Omental fat pad (tissue), 4 donors: ENCODE results near the gene HNRNPUL1. TPM values are rescaled to one million over a fixed set of nuclear protein-coding genes. Genes with fewer than 3 reads are reported as not detected.
A peak's percentile ranks its signal among the peaks of the same experiment; 100 is the strongest.

Experiments
- ATAC-seq: fragments of 150-250 bp; one replicate; pipeline ENCODE4 v1.9.1; 2016; ENCODE audit warnings: mild to moderate bottlenecking, moderate library complexity; ENCODE audit not compliant: low FRiP score
- DNase-seq: peaks from one replicate; pipeline ENCODE4 v3.0.0-alpha.2; 2019; ENCODE audit warnings: low spot score
- total RNA-seq, 4 donors: library from RNA; depleted of rRNA; stranded (reverse); fragments of >200 nt; gene quantifications; one replicate each; pipeline ENCODE4 v1.1.0, GENCODE V29; 2016
- TF ChIP-seq, protein P1 (sequence below), 3 donors: fragments of 450-650 bp; IDR thresholded peaks; one replicate each; pipeline ENCODE4 v1.5.1; 2016 to 2017; ENCODE audit warnings: antibody characterized with exemption in 3 of 3, mild to moderate bottlenecking in 3 of 3, moderate library complexity in 2 of 3

The HNRNPUL1 gene
- total RNA-seq: 100 to 1,000 TPM in 3 of 4 donors, 10 to 100 TPM in 1; 92.5 to 173 (median 117) TPM

DNA sequence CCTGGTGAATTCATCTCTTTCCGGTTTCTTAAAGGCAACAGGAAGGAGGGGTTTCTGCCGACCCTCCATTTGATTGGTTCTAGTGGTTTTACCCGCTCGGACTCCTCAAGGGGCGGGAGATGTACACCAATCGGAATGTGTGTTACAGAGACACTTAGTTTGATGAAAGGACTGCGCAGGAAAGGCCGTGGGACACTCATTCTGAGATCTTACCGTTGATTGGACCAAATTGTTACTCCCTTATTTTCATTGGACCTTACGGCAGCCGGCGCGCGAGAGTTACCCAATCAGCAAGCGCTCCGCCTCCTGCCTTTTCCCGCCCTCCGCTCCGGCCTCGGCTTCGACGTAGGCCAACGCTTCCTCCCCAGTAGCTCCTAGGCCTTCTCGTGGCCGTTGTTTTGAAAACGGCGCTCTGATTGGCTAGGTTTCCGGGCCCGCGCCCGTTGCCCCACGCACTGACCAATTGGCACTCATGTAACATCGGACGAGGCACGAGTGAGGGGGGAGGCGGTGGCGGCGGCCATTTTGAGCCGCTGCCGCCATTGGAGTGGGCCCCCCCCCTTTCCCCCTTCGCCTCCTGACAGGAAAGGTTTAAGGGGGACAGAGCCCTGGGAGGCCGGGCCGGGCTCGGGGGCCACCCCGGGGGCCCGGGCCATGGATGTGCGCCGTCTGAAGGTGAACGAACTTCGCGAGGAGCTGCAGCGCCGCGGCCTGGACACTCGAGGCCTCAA lies at the start of gene HNRNPUL1:
HNRNPUL1 (plus strand) TSS at position 523 of the 731 bp plus-strand sequence; CDS start at position 655, 132 bp downstream.
- ATAC-seq (peak; percentile 88), DNase-seq (peak; percentile 97)
- TF ChIP-seq, protein P1, sequence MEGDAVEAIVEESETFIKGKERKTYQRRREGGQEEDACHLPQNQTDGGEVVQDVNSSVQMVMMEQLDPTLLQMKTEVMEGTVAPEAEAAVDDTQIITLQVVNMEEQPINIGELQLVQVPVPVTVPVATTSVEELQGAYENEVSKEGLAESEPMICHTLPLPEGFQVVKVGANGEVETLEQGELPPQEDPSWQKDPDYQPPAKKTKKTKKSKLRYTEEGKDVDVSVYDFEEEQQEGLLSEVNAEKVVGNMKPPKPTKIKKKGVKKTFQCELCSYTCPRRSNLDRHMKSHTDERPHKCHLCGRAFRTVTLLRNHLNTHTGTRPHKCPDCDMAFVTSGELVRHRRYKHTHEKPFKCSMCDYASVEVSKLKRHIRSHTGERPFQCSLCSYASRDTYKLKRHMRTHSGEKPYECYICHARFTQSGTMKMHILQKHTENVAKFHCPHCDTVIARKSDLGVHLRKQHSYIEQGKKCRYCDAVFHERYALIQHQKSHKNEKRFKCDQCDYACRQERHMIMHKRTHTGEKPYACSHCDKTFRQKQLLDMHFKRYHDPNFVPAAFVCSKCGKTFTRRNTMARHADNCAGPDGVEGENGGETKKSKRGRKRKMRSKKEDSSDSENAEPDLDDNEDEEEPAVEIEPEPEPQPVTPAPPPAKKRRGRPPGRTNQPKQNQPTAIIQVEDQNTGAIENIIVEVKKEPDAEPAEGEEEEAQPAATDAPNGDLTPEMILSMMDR (IDR thresholded peaks at IDR 0.05): no peak

DNA sequence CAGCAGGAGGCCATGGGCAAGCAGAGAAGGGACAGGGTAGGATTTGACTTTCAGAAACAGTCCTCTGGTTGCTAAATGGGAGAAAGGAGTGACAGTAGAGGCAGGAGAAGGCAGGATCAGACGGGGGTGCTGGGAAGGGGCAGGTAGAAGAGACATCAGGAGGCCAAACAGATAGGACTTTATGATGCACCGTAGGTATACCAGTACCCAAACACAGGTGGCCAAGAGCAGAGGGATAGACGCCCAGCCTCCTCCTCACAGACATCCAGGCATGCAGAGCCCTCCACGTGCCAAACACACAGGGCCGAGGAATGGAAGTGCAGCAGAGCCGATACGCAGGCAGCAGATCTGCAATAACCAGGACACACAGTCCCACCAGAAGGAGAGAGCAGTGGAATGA lies 46.4 kb upstream of the HNRNPUL1 start:
- DNase-seq: no peak
- TF ChIP-seq, protein P1 (IDR thresholded peaks at IDR 0.05): no peak
- no peak for ATAC-seq

DNA sequence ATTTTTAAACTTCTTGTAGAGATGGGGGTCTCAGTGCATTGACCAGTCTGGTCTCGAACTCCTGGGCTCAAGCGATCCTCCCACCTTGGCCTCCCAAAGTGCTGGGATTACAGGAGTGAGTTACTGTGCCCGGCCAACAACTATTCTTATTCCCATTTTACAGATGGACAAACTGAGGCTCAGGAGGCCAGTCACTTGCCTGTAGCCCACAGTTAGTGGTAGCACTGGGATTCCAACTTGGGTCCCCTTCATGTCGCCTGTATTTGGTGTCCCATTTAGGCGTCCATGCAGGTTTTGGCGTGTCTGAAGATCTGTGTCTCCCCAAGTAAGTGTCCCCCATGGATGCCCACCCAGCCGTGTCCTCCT lies 45.9 kb upstream of the HNRNPUL1 start:
- no peak for ATAC-seq
- no peak for DNase-seq
- TF ChIP-seq, protein P1 (IDR thresholded peaks at IDR 0.05): no peak

DNA sequence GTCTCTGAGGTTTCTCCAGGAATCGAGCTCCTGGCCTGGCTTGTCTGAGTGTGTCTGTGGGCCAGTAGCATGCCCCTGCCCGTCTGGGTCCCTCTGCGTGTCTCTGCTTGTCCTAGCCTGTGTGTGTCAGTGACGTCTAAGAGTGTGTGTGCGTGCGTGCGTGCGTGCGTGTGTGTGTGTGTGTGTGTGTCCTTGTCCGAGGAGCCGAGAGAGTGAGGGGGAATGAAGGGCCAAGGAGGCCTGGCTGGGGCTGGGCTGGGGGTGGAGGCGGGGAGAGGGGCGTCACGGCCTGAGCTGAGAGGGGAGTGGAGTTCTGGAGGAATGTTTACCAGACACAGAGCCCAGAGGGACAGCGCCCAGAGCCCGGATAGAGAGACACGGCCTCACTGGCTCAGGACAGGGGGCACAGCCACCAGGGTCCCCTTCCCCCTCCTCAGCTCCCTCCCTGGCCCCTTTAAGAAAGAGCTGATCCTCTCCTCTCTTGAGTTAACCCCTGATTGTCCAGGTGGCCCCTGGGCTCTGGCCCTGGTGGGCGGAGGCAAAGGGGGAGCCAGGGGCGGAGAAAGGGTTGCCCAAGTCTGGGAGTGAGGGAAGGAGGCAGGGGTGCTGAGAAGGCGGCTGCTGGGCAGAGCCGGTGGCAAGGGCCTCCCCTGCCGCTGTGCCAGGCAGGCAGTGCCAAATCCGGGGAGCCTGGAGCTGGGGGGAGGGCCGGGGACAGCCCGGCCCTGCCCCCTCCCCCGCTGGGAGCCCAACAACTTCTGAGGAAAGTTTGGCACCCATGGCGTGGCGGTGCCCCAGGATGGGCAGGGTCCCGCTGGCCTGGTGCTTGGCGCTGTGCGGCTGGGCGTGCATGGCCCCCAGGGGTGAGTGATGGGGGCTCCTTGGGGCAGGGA lies 45.3 kb upstream of the HNRNPUL1 start, which contains the start of gene AXL:
AXL (plus strand) TSS at position 609 of the 893 bp plus-strand sequence; CDS start at position 779, 170 bp downstream.
- no peak for DNase-seq
- peak; percentile 69 for ATAC-seq
- TF ChIP-seq, protein P1 (IDR thresholded peaks at IDR 0.05): no peak

DNA sequence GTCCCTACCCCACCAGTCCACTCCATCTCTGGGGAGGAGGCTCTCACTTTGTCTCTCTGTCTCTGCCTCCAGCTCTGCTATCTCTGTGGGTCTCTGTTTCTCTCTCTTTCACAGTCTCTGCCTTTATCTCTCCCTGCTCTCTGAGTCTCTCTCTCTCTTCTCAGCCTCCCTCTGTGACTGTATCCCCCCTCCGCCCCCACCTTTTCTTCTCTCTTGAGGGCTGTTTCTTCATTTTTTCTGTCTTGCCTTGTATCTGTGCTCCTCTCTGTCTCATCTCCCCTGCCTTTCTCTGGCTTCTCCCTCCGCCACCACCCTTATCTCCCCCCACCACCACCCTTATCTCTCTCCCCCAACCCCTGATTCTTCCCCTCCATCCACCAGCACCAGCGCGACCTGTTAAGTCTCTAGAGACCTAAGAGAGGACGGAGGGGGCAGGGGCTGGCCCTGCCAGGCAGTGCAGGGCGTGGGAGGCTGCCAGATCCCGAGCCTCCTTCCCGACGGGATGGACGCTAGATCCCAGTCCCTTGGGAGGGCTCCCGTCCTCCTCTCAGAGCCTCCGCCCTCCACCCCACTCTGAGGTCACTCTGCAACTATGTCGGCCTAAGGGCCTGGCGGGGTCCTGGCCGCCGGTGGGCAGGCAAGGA lies 44.1 kb upstream of the HNRNPUL1 start:
- DNase-seq: no peak
- TF ChIP-seq, protein P1 (IDR thresholded peaks at IDR 0.05): no peak
- ATAC-seq: peak; percentile 37

DNA sequence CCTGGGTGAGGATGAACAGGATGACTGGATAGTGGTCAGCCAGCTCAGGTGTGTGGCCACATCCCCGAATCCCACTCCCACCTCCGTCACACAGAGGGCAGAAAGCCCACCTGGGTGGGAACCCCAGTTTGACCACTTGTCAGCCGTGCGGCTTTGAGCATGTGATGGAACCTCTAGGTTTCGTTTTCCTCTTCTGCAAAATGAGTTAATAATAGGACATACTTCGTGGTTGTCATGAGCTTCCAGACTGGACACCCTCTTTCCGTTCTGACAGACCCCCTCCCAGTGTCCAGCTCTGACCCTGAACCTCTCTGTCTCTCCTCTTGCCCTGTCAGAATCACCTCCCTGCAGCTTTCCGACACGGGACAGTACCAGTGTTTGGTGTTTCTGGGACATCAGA lies 43.4 kb upstream of the HNRNPUL1 start:
- TF ChIP-seq, protein P1 (IDR thresholded peaks at IDR 0.05): no peak
- DNase-seq (no peak), ATAC-seq (no peak)
